Measurements from ENCODE around the gene CAMK1D.
A peak's percentile ranks its signal among the peaks of the same experiment; 100 is the strongest.

The CAMK1D gene

DNA sequence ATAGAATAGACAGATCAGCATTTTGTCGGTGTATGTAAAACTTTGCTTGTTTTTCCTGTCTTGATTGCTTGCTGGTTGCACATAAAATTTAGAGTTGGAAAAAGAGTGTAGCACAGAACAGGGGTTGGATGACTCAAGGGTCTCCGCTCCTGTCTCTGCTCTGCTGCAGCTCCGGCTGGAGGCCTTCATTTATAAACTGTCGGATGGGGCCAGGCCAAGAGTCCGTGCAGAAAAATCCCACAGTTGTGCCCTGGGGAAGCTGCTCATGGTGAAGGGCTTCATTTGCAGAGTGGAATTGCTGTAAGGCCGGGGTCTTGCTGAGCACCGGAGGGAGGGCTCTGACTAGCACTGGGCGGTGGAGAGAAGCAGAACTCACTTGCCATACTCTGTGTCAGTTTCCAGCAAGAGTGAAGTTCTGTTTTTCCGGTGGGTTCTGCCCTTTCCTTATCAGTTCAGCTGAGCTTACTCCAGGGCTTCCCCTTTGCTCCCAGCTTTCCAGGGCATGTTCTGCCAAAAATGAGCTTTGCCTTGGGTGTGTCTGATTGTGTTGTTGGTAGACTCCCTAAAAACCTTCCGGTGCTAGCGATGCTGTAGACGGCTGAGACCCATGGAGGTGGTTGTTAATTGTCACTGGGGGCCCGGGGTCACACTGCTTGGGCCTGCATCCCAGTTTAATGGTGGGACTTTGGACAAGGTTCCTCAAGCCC is 67.2 kb downstream of the CAMK1D start:
- DNase-seq (ENCODE audit: low read depth) = no peak
- no peak overlapping the region for H3K4me3 ChIP-seq (ENCODE audit: low read depth, low read length)
- TF ChIP-seq, protein P1, sequence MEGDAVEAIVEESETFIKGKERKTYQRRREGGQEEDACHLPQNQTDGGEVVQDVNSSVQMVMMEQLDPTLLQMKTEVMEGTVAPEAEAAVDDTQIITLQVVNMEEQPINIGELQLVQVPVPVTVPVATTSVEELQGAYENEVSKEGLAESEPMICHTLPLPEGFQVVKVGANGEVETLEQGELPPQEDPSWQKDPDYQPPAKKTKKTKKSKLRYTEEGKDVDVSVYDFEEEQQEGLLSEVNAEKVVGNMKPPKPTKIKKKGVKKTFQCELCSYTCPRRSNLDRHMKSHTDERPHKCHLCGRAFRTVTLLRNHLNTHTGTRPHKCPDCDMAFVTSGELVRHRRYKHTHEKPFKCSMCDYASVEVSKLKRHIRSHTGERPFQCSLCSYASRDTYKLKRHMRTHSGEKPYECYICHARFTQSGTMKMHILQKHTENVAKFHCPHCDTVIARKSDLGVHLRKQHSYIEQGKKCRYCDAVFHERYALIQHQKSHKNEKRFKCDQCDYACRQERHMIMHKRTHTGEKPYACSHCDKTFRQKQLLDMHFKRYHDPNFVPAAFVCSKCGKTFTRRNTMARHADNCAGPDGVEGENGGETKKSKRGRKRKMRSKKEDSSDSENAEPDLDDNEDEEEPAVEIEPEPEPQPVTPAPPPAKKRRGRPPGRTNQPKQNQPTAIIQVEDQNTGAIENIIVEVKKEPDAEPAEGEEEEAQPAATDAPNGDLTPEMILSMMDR (IDR thresholded peaks at IDR 0.05; ENCODE audit: insufficient read depth, low read depth, low read length, missing control alignments) = no peak

DNA sequence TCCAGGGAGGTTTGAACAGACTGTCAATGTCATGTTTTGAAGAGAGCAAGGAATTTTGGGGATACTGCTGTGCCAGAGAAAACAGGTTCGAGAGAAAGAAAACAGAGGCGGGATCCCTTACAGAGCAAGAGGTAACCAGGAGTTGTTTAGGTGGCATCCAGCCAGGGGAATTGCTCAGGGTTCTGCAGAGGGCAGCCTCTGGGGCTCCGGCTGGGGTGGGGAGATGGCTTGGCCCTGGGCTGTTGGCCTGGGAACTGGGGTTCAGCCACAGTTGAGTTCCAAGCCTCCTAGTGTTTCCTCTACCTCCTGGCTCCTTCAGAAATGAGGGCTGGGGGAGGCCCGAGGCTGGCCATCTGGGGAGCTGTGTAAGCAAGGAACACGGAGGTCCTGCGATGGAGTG is 68.0 kb downstream of the CAMK1D start:
- TF ChIP-seq, protein P1 (IDR thresholded peaks at IDR 0.05; ENCODE audit: insufficient read depth, low read depth, low read length, missing control alignments) = no peak
- DNase-seq (ENCODE audit: low read depth) = no peak
- no peak overlapping the region for H3K4me3 ChIP-seq (ENCODE audit: low read depth, low read length)

DNA sequence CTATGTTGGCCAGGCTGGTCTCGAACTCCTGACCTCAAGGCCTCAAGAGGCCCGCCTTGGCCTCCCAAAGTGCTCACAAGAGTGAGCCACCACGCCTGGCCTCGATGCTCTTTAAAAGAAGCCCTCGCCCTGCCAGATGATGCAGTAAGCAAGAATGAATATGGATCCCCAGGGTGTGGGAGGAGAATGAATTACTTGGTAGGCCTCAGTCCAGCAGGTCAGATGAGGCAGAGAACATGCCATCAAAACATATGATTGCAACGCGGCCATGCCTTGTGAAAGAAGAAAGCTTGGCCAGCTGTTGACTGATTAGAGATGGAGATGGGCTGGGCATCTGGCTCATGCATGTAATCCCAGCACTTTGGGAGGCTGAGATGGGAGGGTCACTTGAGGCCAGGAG is 68.7 kb downstream of the CAMK1D start:
- no peak overlapping the region for H3K4me3 ChIP-seq (ENCODE audit: low read depth, low read length)
- DNase-seq (ENCODE audit: low read depth) = no peak
- TF ChIP-seq, protein P1 (IDR thresholded peaks at IDR 0.05; ENCODE audit: insufficient read depth, low read depth, low read length, missing control alignments) = no peak

DNA sequence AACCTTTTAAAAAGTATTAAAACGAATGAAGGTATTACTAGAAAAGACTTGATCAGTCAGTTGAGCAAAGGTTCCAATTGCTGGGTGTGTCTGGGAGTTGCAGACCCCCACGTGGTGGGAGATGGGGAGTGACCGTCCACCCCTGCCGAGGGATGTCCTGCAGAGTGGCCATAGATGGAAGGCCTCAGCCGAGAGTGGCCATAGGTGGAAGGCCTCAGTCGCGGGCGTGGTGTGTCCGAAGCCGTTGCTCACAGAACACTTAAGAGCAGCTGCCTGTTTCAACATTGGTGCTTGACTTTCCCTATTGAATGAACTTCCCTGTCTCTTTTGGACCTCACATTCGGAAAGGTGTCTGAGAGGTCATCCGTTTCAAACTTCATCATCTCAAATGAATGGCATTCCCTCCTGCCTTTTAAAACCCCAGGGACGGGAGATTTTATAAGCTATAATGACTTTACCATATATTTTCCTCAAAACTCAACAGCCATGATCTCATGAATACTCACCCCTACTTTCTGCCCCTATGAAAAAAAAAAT is 69.4 kb downstream of the CAMK1D start:
- TF ChIP-seq, protein P1 (IDR thresholded peaks at IDR 0.05; ENCODE audit: insufficient read depth, low read depth, low read length, missing control alignments) = no peak
- no peak for DNase-seq (ENCODE audit: low read depth)
- no peak overlapping the region for H3K4me3 ChIP-seq (ENCODE audit: low read depth, low read length)

DNA sequence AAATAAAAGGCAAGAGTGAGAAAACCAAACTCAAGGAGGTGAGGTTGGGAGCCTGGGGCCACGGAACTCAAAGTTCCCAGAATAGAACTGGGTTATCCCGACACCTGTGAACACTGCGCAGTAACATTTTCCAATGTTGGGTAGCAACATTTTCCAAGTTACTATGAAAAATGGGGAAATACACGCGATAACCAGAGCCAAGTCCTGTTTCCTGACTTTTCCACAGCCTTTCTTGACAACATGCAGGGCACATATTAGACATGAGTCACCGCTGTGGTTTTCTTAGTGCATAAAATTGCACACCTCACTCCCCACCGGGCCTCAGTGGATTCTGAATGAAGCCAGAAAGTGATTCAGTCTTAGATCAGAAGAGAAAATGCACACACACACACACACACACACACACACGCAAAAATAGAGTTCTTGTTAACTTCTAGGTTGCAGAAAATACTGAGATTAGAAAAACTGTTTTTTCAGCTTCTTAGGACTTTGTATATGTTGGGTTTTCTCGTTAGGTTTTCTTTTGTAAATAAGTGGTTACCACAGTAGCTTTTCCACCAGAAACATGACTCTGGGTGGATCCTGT is 70.0 kb downstream of the CAMK1D start:
- DNase-seq (ENCODE audit: low read depth) = peak; percentile 26
- TF ChIP-seq, protein P1 (IDR thresholded peaks at IDR 0.05; ENCODE audit: insufficient read depth, low read depth, low read length, missing control alignments) = no peak
- H3K4me3 ChIP-seq (ENCODE audit: low read depth, low read length) = no peak overlapping the region

DNA sequence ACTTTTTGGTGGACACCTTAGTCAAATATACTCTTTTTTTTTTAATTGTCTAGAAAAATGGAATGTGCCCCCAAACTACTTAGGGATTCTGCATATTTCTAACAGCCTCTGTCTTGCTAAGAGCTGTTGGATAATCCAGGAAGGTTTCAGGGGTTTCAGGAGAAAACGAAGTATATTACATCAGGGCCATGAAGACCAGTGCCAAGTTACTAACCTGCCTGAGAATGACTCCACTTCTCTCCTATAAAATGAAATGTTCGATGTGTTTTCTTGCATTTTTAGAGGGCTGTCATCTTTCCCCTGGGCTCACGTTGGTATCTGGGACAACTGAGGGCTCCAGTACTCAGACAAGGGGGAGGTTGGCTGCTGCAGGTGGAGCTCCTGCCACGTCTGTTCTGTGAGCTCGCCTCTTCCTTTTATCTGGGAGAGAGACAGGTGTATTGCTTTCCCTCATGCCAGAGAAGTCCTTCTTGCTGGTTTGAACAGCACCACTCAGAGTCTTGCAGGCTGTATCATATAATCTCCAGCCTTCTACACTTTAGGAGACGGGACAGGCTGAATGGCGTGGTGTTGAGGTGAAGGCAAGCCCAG is 71.3 kb downstream of the CAMK1D start:
- H3K4me3 ChIP-seq (ENCODE audit: low read depth, low read length) = no peak overlapping the region
- no peak for DNase-seq (ENCODE audit: low read depth)
- TF ChIP-seq, protein P1 (IDR thresholded peaks at IDR 0.05; ENCODE audit: insufficient read depth, low read depth, low read length, missing control alignments) = no peak
